ENCODE measurements around the gene SH3PXD2A.
A peak's percentile ranks its signal among the peaks of the same experiment; 100 is the strongest.
"Not testable (repeated sequence)": the region's sequence is repeated elsewhere in the genome, so short reads cannot be mapped to it uniquely, and the experiment has no call there.

Gene SH3PXD2A

GRCh38 chr10:103816431-103816830, 38.9 kb downstream of the SH3PXD2A start:
- FAIRE-seq (no peak), DNase-seq (ENCODE audit: extremely low spot score, insufficient read length, low read depth) (no peak)

- DNase-seq (ENCODE audit: extremely low spot score, insufficient read length, low read depth) (no peak), FAIRE-seq (no peak)
Measured at GRCh38 chr10:103814626-103815370, 40.6 kb downstream of the SH3PXD2A start.

GRCh38 chr10:103814105-103814504, 41.3 kb downstream of the SH3PXD2A start:
- DNase-seq (ENCODE audit: extremely low spot score, insufficient read length, low read depth), result no peak

GRCh38 chr10:103813312-103813711, 42.1 kb downstream of the SH3PXD2A start:
- not testable (repeated sequence) for FAIRE-seq; DNase-seq (ENCODE audit: extremely low spot score, insufficient read length, low read depth)

More at GRCh38 chr10:103814105-103814504, 41.3 kb downstream of the SH3PXD2A start:
- no peak for FAIRE-seq

GRCh38 chr10:103812432-103812831, 42.9 kb downstream of the SH3PXD2A start:
- FAIRE-seq (no peak), DNase-seq (ENCODE audit: extremely low spot score, insufficient read length, low read depth) (no peak)

GRCh38 chr10:103812004-103812403, 43.4 kb downstream of the SH3PXD2A start:
- FAIRE-seq (no peak), DNase-seq (ENCODE audit: extremely low spot score, insufficient read length, low read depth) (no peak)

GRCh38 chr10:103811463-103811862, 43.9 kb downstream of the SH3PXD2A start:
- DNase-seq (ENCODE audit: extremely low spot score, insufficient read length, low read depth), result no peak
- no peak for FAIRE-seq

- FAIRE-seq (no peak), DNase-seq (ENCODE audit: extremely low spot score, insufficient read length, low read depth) (no peak)
Measured at GRCh38 chr10:103808780-103809179, 46.6 kb downstream of the SH3PXD2A start.

GRCh38 chr10:103807996-103808395, 47.4 kb downstream of the SH3PXD2A start:
- DNase-seq (ENCODE audit: extremely low spot score, insufficient read length, low read depth), result no peak
- FAIRE-seq, result no peak

GRCh38 chr10:103806395-103807187, 48.8 kb downstream of the SH3PXD2A start:
- FAIRE-seq (no peak), DNase-seq (ENCODE audit: extremely low spot score, insufficient read length, low read depth) (no peak)

- FAIRE-seq, result no peak
- no peak for DNase-seq (ENCODE audit: extremely low spot score, insufficient read length, low read depth)
Measured at GRCh38 chr10:103805781-103806180, 49.6 kb downstream of the SH3PXD2A start.

GRCh38 chr10:103804871-103805270, 50.5 kb downstream of the SH3PXD2A start:
- no peak for FAIRE-seq
- DNase-seq (ENCODE audit: extremely low spot score, insufficient read length, low read depth), result no peak

- FAIRE-seq (no peak), DNase-seq (ENCODE audit: extremely low spot score, insufficient read length, low read depth) (no peak)
Measured at GRCh38 chr10:103803941-103804340, 51.4 kb downstream of the SH3PXD2A start.

GRCh38 chr10:103802637-103803353, 52.6 kb downstream of the SH3PXD2A start:
- no peak for DNase-seq (ENCODE audit: extremely low spot score, insufficient read length, low read depth)
- FAIRE-seq, result no peak

- FAIRE-seq (no peak), DNase-seq (ENCODE audit: extremely low spot score, insufficient read length, low read depth) (no peak)
Measured at GRCh38 chr10:103802081-103802480, 53.3 kb downstream of the SH3PXD2A start.

- DNase-seq (ENCODE audit: extremely low spot score, insufficient read length, low read depth) (no peak), FAIRE-seq (peak; percentile 74)
Measured at GRCh38 chr10:103800789-103801540, 54.4 kb downstream of the SH3PXD2A start.

GRCh38 chr10:103800089-103800488, 55.3 kb downstream of the SH3PXD2A start:
- no peak for FAIRE-seq
- DNase-seq (ENCODE audit: extremely low spot score, insufficient read length, low read depth), result no peak

GRCh38 chr10:103799341-103799740, 56.0 kb downstream of the SH3PXD2A start:
- no peak for FAIRE-seq
- DNase-seq (ENCODE audit: extremely low spot score, insufficient read length, low read depth), result no peak

GRCh38 chr10:103798511-103798910, 56.9 kb downstream of the SH3PXD2A start:
- FAIRE-seq (no peak), DNase-seq (ENCODE audit: extremely low spot score, insufficient read length, low read depth) (no peak)

GRCh38 chr10:103797857-103798256, 57.5 kb downstream of the SH3PXD2A start:
- FAIRE-seq (no peak), DNase-seq (ENCODE audit: extremely low spot score, insufficient read length, low read depth) (no peak)

Measured in GM18507 (cell line).